Endothelial cell of umbilical vein (primary cell): ENCODE results near the gene NEDD4L. TPM values are rescaled to one million over a fixed set of nuclear protein-coding genes. Genes with fewer than 3 reads are reported as not detected.

Experiments used
- BruUV-seq: library from RNA; stranded (reverse); fragments of 400-500 nt; replicated peaks from 2 replicates; lab custom pipeline; 2021; lab: Mats Ljungman, UMichigan
- CTCF ChIA-PET: fragments of 300-600, 350-600 bp; sonication (Branson Sonifier 250); formaldehyde crosslinking; loops from one replicate; lab custom pipeline; 2021; ENCODE audit warnings: antibody characterized with exemption, inconsistent platforms; lab: Charles Lee
- POLR2A ChIA-PET: fragments of 300-600, 350-600 bp; sonication (Branson Sonifier 250); formaldehyde crosslinking; loops from one replicate; lab custom pipeline; 2021; ENCODE audit warnings: antibody characterized with exemption, inconsistent platforms; lab: Charles Lee
- DNase-seq: peaks from one replicate; pipeline ENCODE4 v3.0.0-alpha.2; 2011; ENCODE audit warnings: low read depth, low spot score
- FAIRE-seq: peaks from 2 replicates; lab custom pipeline; 2011; peaks lifted over from hg19 to GRCh38; lab: Jason Lieb, UNC
- H2AFZ ChIP-seq: 2 replicates; pipeline ENCODE4 v1.6.0; 2012; ENCODE audit warnings: low read depth, low read length, control low read depth, inconsistent platforms
- H3K27ac ChIP-seq: 2 replicates; pipeline ENCODE4 v1.5.1; 2011; ENCODE audit warnings: low read depth, mild to moderate bottlenecking, control low read depth, low read length, moderate library complexity; ENCODE audit not compliant: insufficient read depth
- H3K27me3 ChIP-seq, 2 experiments: 2 replicates each; pipeline versions ENCODE4 v1.6.0 to v1.6.1; 2011; ENCODE audit warnings: low read length in 2 of 2, mixed read lengths in 1 of 2; ENCODE audit not compliant: control insufficient read depth in 2 of 2, insufficient read depth in 2 of 2
- H3K36me3 ChIP-seq, 2 experiments: 2 replicates in 1 of 2; 3 replicates in 1 of 2; pipeline ENCODE4 v1.5.1; 2011; ENCODE audit warnings: low read length in 2 of 2, mild to moderate bottlenecking in 1 of 2, moderate library complexity in 1 of 2; ENCODE audit not compliant: control insufficient read depth in 2 of 2, insufficient read depth in 2 of 2; ENCODE audit errors: extremely low read depth in 1 of 2
- H3K4me1 ChIP-seq: 3 replicates; pipeline ENCODE4 v1.5.1; 2011; ENCODE audit warnings: mild to moderate bottlenecking, low read length; ENCODE audit not compliant: control insufficient read depth, insufficient read depth; ENCODE audit errors: extremely low read depth
- H3K4me2 ChIP-seq: 2 replicates; pipeline ENCODE4 v1.6.1; 2011; ENCODE audit warnings: low read length, control low read depth, mixed read lengths; ENCODE audit not compliant: insufficient read depth
- H3K4me3 ChIP-seq, 3 experiments: fragments of 200-600 bp in 1 of 3; sonication (generic), shearing (Covaris generic) in 1 of 3; replicated peaks in 1 of 3; 2 replicates each; pipeline ENCODE4 v1.5.1; 2011 to 2016; ENCODE audit warnings: control low read depth in 3 of 3, low read length in 3 of 3, mild to moderate bottlenecking in 2 of 3, inconsistent platforms in 1 of 3, low read depth in 1 of 3, moderate library complexity in 1 of 3; ENCODE audit not compliant: insufficient read depth in 1 of 3
- H3K79me2 ChIP-seq: 2 replicates; pipeline ENCODE4 v1.6.0; 2012; ENCODE audit warnings: low read length, inconsistent platforms; ENCODE audit not compliant: control insufficient read depth, insufficient read depth
- H3K9ac ChIP-seq: replicated peaks from 2 replicates; pipeline ENCODE3; 2011; ENCODE audit warnings: low read length, control low read depth; ENCODE audit not compliant: insufficient read depth; ENCODE audit errors: extremely low read depth
- H3K9me1 ChIP-seq: replicated peaks from 3 replicates; pipeline ENCODE4 v1.6.0; 2011; ENCODE audit warnings: mild to moderate bottlenecking, low read length; ENCODE audit not compliant: control insufficient read depth, insufficient read depth; ENCODE audit errors: extremely low read depth
- H3K9me3 ChIP-seq: replicated peaks from 2 replicates; pipeline ENCODE4 v1.5.1; 2012; ENCODE audit warnings: low read length, inconsistent platforms; ENCODE audit not compliant: control insufficient read depth, insufficient read depth
- H4K20me1 ChIP-seq: replicated peaks from 2 replicates; pipeline ENCODE3; 2011; ENCODE audit warnings: mild to moderate bottlenecking, low read length; ENCODE audit not compliant: control insufficient read depth, insufficient read depth; ENCODE audit errors: extremely low read depth
- EZH2 ChIP-seq: IDR thresholded peaks from 2 replicates; pipeline ENCODE4 v1.6.1; 2012; ENCODE audit warnings: borderline replicate concordance, low read depth, mild to moderate bottlenecking, moderate library complexity, low read length, inconsistent platforms; ENCODE audit not compliant: severe bottlenecking
- FOS ChIP-seq: IDR thresholded peaks from 2 replicates; pipeline ENCODE4 v1.6.1; 2011; ENCODE audit warnings: mild to moderate bottlenecking, low read length, moderate library complexity, borderline replicate concordance; ENCODE audit not compliant: insufficient read depth
- GATA2 ChIP-seq: IDR thresholded peaks from 2 replicates; pipeline ENCODE4 v1.7.0; 2011; ENCODE audit warnings: low read depth, mild to moderate bottlenecking, moderate library complexity, mixed read lengths, low read length; ENCODE audit not compliant: insufficient read length, insufficient read depth
- JUN ChIP-seq: IDR thresholded peaks from 2 replicates; pipeline ENCODE4 v1.6.1; 2011; ENCODE audit warnings: borderline replicate concordance, low read depth; ENCODE audit not compliant: insufficient read length, insufficient read depth
- MAX ChIP-seq: IDR thresholded peaks from 2 replicates; pipeline ENCODE4 v1.6.1; 2011; ENCODE audit not compliant: insufficient read depth, insufficient read length
- MYC ChIP-seq: IDR thresholded peaks from one replicate; pipeline ENCODE4 v1.6.1; 2011; ENCODE audit warnings: mild to moderate bottlenecking, low read depth, low read length
- POLR2A ChIP-seq: IDR thresholded peaks from 2 replicates; pipeline ENCODE4 v1.6.1; 2012; ENCODE audit warnings: low read depth, mild to moderate bottlenecking, control low read depth, low read length
- POLR2AphosphoS5 ChIP-seq: IDR thresholded peaks from 2 replicates; pipeline ENCODE4 v1.6.1; 2012; ENCODE audit warnings: low read depth, mild to moderate bottlenecking, control low read depth, low read length, moderate library complexity; ENCODE audit not compliant: insufficient read depth
- dilution Hi-C: fragments of 300-500 bp; cut with MboI; formaldehyde crosslinking; loops from one replicate; pipeline ENCODE4 v1.15.0; 2019; ENCODE audit warnings: low sequenced_read_pairs; ENCODE audit not compliant: extremely low pct_ligation_motif_present
- intact Hi-C: fragments of 100-400 bp; cut with micrococcal nuclease; formaldehyde crosslinking; loops from one replicate; pipeline ENCODE4 v1.10.0; 2022
- polyA plus RNA-seq, 4 experiments: library from polyadenylated mRNA; depleted of rRNA in 3 of 4; stranded (reverse) in 3 of 4; unstranded in 1 of 4; fragments of >200 nt; gene quantifications; 2 replicates each; pipeline versions ENCODE4 v1.2.1 to v1.2.3, GENCODE V29; 2011 to 2012; ENCODE audit warnings: missing spikeins in 1 of 4
- total RNA-seq: library from RNA; stranded (reverse); gene quantifications from 2 replicates; pipeline ENCODE4 v1.2.3, GENCODE V29; 2021
- TF ChIP-seq, protein P1 (sequence below), 2 donors: IDR thresholded peaks; 1 replicate in 1 of 2; 2 replicates in 1 of 2; pipeline ENCODE4 v1.5.1; 2011; ENCODE audit warnings: low read length in 2 of 2, mild to moderate bottlenecking in 2 of 2, moderate library complexity in 2 of 2, control low read depth in 1 of 2, inconsistent platforms in 1 of 2, low read depth in 1 of 2; ENCODE audit not compliant: insufficient read depth in 1 of 2; ENCODE audit errors: extremely low read depth in 1 of 2

NEDD4L gene
- total and polyA plus RNA-seq, 2 donors (not counting 3 experiments of a cell fraction or from before 2014, with no cell fraction given): 20.5 to 78.9 TPM

- H4K20me1 ChIP-seq: no peaks in the 10 kb centered on the region
- TF ChIP-seq, protein P1, sequence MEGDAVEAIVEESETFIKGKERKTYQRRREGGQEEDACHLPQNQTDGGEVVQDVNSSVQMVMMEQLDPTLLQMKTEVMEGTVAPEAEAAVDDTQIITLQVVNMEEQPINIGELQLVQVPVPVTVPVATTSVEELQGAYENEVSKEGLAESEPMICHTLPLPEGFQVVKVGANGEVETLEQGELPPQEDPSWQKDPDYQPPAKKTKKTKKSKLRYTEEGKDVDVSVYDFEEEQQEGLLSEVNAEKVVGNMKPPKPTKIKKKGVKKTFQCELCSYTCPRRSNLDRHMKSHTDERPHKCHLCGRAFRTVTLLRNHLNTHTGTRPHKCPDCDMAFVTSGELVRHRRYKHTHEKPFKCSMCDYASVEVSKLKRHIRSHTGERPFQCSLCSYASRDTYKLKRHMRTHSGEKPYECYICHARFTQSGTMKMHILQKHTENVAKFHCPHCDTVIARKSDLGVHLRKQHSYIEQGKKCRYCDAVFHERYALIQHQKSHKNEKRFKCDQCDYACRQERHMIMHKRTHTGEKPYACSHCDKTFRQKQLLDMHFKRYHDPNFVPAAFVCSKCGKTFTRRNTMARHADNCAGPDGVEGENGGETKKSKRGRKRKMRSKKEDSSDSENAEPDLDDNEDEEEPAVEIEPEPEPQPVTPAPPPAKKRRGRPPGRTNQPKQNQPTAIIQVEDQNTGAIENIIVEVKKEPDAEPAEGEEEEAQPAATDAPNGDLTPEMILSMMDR (IDR thresholded peaks at IDR 0.05; ENCODE audit: extremely low read depth in 1 of 2, insufficient read depth in 1 of 2, low read depth in 1 of 2, low read length in 2 of 2): no peak
- TF ChIP-seq MAX: no peak
- no peak for TF ChIP-seq GATA2
- TF ChIP-seq JUN: no peak
- TF ChIP-seq MYC: no peak
- no peak for TF ChIP-seq FOS
- no peak for TF ChIP-seq POLR2AphosphoS5
- no peak for TF ChIP-seq POLR2A
- TF ChIP-seq EZH2: no peak
- ChIA-PET CTCF (no interaction called here), POLR2A (no interaction called here)
- no peaks in the 10 kb centered on the region for H3K9me1 ChIP-seq
- H3K9me3 ChIP-seq: no peaks in the 10 kb centered on the region
- no peaks in the 10 kb centered on the region for H3K79me2 ChIP-seq
- H2AFZ ChIP-seq: no peak overlapping the region
- H3K9ac ChIP-seq: no peak overlapping the region
- DNase-seq (no peak), FAIRE-seq (no peak)
- BruUV-seq: no TSS peak
- no peak overlapping the region for H3K4me2 ChIP-seq
- no peaks in the 10 kb centered on the region for H3K4me1 ChIP-seq
- H3K4me3 ChIP-seq: no peak overlapping the region
- no peak overlapping the region for H3K27ac ChIP-seq
- dilution Hi-C loops (no loop called here), intact Hi-C loops (no loop called here)
- peaks cover 0 to 3% of the 10 kb centered on the region in 2 experiments for H3K36me3 ChIP-seq
- no peaks in the 10 kb centered on the region for H3K27me3 ChIP-seq
These were observed 345.7 kb downstream of the NEDD4L start for GRCh38 chr18:58389745-58390144.
